ENCODE measurements around the gene CLCA4.
"Not testable (repeated sequence)": the region's sequence is repeated elsewhere in the genome, so short reads cannot be mapped to it uniquely, and the experiment has no call there.

The CLCA4 gene

DNA sequence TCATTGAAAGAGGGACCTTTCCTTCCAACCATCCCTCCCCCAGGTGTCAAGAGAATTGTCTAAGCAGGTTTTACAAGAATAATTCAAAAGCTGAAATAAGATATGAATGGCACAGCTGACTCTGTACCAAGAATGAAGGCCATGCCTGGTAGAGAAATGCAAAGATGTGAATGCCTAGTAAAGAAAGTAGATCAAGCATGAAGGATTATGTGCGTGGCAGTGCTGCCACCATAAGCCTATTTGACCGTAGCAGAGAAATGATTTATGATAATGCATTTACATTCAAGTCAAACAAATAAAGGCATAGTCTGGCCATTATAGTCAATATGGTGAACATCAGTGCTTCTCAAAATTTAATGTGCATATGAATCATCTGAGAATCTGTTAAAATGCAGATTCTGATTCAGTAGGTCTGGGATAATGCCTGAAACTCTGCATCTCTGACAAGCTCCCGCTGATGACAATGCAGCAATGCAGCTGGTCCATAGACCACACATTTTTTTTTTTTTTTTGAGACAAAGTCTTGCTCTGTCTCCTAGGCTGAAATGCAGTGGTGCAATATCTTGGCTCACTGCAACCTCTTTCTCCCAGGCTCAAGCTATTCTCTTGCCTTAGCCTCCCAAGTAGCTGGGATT, 16.6 kb upstream of the CLCA4 start:
- DNase-seq, result no peak

DNA sequence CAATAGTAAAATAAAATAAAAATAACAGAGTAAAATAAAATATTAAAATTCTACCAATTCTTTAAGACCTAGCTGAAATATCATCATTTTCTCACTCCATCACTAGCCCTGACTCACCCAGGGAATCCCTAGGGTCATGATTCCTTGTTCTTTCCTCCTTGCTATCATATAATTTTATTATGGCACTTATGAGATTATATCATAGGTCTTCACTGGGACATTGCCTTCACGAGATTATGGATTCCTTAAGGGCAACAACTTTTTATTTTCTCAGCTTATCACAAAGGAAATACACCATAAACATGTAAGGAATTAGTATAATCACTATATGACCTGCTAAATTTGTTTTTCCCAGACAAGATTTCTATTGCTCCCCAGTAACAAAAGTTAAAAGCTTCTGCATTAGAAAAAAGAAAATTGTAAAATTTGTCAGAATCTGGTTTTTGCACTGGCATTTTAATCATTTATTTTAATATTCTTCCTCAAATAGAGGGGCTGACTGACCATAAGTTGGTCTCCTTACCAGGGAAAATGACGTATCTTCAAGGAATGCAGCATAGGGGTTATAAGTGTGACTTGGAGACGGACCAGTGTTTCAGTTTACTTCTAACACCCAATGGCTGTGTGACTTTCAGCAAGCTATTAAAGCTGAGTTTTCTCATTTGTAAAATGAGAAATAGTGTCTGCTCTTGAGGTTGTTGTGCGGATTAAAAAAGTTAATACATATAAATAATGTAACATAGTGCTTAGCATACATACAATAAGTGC, 8.8 kb upstream of the CLCA4 start:
- no peak for DNase-seq

DNA sequence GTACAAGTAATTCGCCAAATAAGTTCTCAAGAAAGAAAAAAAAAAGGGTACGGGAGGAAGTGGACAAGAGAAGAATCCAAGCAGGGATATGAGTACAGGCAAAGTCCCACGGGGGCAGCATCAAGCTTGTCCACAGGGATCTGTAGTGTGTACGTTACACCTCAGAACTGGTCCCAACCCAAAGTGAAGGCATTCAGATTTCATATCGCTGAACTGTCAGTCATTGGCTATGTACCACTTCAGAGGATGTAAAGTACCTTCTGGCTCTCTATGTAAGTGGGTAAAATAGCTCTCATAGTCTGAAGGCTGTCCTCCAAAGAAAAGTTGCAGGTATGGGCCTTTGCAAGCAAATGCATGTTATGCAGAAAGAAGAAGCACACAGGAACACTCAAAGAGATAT, 8.1 kb upstream of the CLCA4 start:
- DNase-seq, result no peak

DNA sequence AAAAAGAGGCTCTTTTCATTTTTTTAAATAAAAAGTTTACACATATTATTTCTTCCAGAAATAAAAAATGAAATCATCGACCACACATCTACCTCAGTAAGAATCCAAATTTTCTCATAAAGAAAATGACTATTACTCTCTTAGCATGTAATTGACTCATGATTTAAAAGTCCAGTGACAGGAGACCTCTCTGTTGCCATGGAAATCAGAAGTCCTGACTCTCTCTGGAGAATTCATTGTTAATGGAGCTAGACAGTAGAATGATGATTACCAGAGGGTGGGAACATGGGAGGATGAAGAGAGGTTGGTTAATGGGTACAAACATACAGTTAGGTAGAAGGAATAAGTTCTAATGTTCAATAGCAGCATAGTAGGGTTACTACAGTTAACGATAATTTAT, 5.0 kb upstream of the CLCA4 start:
- DNase-seq, result no peak

DNA sequence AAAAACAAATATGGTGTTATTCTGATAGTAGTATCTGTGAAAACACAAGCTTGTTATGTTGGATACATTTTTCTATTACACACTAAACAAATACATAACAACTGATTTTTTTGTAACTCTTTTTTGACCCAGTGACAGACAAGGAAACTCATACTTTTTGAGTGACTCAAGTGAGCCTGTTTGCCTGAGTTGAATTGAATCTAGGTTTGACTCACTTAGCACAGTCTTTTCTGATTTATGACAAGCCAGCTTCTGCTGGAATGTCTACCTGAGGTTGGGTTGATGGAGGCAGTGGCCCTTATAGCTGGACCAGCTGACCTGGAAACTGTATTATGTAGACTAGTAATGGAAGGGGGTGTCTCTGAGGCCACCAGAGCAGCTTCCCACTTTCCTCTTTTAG, 4.2 kb upstream of the CLCA4 start:
- no peak for DNase-seq

DNA sequence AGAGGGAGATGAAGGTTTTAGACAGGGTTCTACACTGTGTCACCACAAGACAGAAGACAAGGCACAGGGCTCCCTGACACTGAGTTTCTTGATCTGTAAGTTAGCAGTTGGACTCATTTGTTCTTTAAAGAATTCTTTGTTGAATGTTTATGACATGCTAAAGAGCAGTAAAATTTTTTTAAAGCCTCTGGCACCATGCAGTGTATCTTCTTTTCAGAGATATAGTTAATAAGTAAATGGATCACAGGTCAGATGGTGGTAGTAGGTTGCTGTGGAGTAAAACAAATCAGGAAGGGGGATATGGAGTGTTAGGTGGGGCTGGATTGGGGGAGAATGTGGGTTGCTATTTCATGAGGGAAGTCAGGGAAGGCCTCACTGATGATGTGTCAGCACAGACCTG, 2.0 kb downstream of the CLCA4 start:
- no peak for DNase-seq

DNA sequence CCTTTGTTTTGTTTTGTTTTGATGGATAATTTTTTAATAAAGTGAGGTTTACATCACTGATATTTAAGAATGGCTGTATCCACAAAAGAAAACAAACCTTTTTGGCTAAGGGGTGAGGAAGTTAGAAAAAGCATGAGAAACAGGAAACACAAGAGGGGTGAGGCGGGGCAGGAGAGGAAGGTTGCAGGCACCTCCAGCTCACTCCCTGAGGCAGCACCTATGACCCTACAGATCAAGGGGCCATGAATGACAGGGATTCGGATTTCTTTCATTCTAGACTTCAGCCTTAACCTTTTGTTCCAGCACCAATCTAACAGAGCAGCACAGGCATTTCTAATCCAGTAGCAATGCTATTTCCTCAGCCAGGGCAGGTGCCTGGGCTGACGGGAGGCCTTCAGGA, 4.4 kb downstream of the CLCA4 start:
- DNase-seq, result no peak

DNA sequence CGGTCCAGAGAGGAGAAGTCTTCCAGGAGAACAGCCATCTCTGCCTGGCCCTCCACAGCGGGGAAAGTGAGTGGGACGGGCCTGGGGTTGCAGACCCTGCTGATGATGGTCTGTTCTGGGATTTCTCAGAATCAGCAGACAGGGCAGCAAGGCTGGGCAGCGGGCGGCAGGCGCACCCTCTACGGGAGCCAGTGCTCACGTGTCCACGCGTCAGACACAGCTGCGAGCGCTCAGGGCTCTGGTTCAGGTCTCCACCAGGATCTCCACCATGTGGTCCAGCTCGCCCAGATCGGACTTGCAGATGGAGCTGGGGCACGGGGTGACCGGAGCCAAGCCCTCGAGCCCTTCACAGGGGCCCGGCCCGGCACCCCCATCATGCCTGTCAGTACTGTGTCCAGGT, 5.5 kb downstream of the CLCA4 start:
- DNase-seq, result no peak

DNA sequence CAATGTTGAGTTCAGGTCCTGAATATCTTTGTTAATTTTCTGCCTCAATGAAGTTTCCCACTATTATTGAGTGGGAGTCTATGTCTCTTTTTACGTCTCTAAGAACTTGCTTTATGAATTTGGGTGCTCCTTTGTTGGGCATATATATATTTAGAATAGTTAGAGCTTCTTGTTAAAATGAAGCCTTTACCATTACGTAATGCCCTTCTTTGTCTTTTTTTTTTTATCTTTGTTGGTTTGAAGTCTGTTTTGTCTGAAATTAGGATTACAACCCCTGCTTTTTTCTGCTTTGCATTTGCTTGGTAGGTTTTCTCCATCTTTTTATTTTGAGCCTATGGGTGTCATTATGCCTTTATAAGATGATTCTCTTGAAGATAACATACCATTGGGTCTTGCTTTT, 10.9 kb downstream of the CLCA4 start:
- no peak for DNase-seq

DNA sequence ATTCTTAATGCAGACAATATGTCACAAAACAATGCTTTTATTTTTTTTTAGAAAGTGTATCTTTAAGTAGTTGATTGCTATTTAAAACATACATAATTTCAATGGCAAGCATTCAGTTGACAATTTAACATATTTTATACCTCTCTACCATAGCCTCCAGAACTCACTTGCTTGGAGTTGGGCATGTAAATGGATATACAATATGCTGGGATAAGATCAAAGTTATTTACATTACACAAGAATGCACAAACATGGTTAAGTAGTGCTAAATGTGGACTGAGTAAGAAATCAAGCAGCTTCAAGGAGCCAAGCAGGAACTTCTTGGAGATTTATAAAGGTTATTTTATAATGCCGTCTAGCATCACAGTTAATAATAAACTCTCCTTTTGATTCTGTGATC, 17.0 kb downstream of the CLCA4 start:
- DNase-seq, result no peak

DNA sequence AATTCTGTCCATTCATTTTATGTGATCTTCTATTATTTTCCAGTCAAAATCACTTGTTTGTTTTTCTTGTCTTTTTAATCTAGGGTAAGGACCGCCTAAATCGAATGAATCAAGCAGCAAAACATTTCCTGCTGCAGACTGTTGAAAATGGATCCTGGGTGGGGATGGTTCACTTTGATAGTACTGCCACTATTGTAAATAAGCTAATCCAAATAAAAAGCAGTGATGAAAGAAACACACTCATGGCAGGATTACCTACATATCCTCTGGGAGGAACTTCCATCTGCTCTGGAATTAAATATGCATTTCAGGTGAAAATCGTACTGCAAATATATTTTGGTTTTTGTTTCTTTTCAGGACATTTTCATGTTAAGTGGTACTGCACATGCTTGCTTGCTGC, 20.5 kb downstream of the CLCA4 start:
- no peak for DNase-seq

DNA sequence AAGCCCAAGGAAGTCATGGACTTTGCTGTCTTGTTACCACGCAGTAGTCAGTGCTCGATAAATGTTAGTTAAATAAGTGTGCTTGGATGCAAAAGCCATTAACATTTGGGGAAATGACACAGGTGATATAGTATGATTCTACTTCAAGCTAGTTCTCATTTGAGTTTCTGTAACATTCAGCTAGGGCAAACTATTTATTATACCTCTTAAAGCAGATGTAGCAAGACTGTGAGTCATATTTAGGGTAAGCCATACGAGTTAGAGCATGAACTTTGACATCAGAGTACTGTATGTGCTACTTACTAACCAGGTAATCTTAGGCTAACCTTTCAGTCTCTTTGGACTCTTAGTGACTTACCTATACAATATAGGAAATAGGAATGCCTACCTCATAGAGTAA, 21.0 kb downstream of the CLCA4 start:
- DNase-seq, result no peak

DNA sequence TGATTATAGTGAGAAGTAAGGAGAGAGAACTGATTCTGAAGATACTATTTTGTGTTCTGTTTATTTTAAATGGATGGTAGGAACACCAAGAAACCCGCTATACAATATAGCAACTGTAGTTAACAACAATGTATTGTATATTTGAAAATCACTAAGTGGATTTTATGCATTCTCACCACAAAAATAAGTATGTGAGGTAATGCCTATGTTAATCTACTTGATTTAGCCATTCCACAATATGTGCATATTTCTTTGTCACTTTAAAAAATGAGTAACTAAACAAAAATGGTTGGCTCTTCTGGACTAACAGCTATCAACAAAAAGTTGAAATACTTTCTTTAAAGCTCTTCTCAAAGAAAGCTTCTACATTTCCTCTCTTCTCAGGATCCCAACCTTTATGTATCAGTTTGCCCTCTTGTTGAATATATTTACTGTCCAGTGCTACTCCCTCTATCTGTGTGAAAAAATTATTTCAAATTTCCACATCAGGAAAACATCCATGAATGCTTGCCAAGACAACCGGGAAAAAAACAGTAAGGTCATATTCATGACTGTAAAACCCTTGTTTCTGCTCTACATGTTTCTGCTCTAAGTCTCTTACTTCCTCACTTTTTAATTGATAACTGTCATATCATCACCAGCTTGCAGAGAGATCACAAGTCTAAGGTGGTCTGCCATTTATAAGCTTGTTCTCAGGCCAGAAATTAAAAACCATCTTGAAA, 27.0 kb downstream of the CLCA4 start:
- DNase-seq, result no peak

DNA sequence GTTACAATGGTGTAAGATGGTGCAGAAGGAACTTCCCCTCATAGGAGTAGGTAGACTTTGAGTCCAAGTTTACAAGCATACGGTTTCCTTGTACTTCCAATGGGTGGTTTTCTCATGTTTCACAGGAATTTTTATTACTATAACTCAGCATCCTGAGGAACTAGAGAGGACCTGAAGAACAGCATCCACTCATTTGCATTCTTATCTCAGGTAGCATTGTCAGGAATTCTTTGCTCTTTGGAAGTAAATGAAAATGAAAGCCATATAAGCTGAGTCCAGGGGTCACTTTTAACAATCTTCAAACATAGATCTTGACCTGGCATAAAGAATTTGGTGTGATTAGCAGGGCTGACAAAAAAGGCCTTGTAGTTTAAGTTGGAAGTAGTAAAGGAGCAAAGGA, 34.4 kb downstream of the CLCA4 start:
- no peak for DNase-seq

DNA sequence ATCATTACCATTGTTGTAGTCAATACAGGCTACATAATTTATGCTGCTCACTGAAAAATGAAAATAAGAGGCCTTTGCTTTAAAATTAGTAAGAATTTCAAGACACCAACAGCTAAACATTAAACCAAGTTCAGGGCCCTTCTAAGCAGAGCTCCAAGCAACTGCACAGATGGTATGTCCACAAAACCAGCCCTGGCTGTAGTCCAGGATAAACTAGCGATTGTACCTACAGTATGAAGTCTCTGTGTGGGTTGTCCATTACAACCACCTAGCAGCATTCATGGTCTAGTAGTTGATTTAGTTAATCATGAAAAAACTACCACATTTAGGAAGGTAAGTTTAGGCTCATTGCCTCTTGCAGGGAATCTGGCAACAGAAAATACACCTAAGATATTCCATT, 35.3 kb downstream of the CLCA4 start:
- no peak for DNase-seq

DNA sequence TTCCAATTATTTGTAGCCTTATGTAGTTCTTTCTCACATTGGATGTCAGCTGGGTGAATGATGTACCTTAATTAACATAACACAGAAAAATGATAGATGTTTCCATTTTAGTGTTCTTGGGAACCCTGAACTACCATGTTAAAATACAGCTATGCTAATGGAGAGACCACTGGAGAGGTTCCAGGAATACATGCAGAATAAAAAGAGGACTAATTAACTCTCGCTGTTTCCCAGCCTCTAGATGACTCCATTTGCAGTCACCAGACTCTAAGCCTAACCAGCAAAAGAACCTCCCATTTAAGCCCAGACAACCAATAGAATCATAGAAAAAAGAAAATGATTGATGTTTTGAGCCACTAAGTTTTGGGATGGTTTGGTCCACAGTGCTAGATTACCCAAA, 36.2 kb downstream of the CLCA4 start:
- no peak for DNase-seq

DNA sequence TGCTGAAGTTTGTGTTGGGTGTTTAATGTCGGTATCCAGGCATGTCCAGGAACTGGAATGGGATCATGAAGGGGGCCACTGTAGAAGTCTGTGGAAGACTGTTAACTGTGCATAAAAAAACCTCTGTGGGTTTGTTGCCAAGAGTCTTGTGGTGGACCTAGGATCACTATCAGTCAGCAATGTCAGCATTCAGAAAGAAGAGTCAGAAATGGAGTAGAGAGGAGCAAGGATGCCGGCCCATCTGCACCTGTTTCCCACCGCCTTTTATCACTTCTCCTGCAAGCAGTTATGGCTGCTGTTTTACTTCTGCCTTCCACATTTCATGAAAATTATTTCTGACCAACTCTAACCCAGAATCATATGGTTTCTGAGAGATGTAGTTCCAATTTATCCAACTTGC, 36.7 kb downstream of the CLCA4 start:
- no peak for DNase-seq

DNA sequence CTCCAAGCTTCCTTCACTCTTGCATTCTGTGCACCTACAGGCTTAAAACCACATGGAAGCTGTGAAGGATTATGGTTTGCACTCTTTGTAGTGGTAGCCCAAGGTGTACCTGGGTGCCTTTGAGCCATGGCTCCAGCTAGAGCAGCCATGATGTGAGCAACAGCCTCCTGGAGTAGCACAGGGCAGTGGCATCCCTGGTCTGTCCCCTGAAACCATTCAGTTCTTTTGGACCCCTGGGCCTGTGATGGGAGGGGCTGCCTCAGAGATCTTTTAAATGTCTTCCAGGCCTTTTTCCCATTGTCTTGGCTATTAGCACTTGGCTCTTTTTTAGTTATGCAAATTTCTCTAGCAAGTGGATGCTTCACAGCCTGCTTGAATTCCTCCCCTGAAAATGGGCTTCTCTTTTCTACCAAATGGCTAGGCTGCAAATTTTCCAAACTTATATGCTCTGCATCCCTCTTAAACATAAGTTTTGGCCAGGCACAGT, 47.4 kb downstream of the CLCA4 start:
- no peak for DNase-seq

DNA sequence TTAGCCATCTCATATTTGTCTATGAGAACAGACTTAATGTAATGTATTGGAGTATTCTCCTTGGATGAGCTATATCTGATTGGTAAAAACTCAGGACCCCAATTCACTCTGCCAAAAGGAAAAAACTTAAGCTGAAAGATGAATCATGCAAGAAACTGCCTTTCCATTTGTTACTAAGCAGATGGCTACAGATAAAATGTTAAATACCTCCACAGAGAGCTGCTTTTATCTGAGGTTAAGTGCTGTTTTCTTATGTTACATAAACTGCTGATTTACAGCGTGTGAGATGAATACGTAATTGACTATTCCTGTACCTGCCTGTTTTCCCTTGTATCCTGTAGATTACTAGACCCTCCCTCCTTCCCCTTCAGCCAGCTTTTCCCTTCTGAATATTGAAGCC, 49.3 kb downstream of the CLCA4 start:
- DNase-seq, result no peak

DNA sequence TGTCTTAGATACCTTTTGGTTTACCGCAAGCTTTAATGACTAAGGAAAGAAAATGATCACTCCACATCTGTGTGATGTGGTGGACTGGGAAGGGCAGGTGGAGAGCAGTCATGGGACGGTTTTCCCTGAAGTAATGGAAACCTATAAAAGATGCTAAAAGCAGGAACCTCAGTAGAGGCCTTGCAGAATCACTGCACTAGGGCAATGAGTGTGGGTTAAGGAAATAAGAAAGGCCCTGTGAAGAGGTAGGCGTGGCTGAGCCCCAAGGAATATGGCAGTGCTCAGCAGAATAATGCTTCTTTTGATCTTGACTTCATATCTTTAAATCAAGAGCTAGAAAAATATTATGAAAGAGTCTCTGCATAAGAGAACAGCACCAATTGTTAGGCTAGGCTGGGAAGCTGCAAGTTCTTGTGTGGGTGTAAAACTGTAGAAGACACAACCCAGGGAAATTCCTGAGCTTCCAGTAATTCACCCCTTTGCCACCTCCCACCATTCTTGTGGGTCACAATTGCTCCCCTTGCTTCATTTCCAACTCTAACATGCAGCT, 49.9 kb downstream of the CLCA4 start:
- no peak for DNase-seq

DNA sequence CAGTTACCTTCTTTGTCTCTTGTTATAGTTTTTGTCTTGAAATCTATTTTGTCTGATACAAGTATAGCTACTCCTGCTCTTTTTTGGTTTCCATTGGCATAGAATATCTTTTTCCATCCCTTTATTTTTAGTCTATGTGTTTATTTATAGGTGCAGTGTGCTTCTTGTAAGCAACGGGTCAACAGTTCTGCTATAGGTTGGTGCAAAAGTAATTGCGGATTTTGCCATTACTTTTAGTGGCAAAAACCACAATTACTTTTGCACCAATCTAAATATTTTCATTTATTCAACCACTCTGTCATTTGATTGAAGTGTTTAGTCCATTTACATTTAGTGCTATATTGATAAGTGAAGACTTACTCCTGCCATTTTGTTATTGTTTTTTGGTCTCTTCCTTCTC, 59.2 kb downstream of the CLCA4 start:
- DNase-seq, result not testable (repeated sequence)

DNA sequence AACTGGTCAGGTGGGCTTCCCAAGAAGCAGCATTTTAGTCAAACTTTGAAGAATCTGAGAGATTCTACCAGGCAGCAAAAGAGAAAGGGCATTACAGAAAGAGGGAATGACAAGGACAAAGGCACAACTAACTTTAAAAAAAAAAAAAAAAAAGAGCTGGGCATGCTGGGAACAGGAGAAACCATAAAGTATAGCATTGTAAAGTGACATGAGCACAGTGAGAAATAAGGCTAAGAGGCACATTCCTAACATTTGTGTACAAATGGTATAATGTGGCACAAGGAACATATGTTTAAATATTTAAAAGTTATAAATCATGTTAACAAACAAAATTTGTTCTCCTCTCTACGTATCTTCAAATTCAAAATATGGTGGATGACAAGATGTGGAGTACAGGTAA, 69.6 kb downstream of the CLCA4 start:
- DNase-seq, result no peak

DNA sequence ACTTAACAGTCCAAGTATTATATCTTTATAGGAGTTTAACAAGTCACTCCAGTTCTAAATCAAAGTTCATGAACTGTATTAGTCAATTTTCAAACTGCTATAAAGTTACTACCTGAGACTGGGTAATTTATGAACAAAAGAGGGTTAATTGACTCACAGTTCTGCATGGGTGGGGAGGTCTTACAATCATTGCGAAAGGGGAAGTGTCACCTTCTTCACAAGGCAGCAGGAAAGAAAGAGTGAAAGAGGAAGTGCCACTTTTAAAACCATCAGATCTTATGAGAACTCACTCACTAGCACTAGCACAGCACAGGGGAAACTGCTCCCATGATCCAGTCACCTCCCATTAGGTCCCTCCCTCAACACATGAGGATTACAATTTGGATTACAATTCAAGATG, 70.0 kb downstream of the CLCA4 start:
- DNase-seq, result no peak

DNA sequence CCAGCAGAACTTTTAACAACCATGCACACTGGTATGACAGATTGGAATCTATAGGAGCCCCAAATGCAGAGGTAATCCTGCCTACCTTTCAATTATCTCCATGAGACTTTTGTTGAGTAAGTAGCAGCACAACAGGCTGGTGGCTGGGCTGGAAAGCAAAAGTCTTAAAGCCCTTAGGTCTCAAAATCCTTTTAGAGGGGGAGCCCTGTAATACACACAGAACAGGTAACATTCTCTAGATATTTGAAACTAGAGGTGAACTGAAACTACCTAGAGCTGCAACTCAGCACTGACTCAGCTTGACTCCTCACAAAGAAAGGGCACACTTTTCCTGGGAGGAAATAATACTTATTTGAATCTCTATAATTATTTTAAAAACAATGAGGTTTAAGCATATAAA, 71.5 kb downstream of the CLCA4 start:
- DNase-seq, result no peak

Data from CD4-positive, alpha-beta T cell treated with Interleukin-17A for 4 hours (primary cell).